Cardiac muscle cell (in vitro differentiated cells and primary cell): ENCODE measurements around the gene C2CD4A. TPM values are rescaled to one million over a fixed set of nuclear protein-coding genes. Genes with fewer than 3 reads are reported as not detected.

Experiments
- DNase-seq, 2 donors: peaks; one replicate each; pipeline versions ENCODE4 v3.0.0 to v3.0.0-alpha.2; 2010 to 2017; ENCODE audit warnings: low read depth in 1 of 2, low spot score in 1 of 2
- H3K27ac ChIP-seq: fragments of 200-600 bp; sonication (generic); 2 replicates; pipeline ENCODE4 v1.5.1; 2016
- H3K27me3 ChIP-seq: fragments of 200-600 bp; sonication (generic); 2 replicates; pipeline ENCODE4 v1.6.0; 2016; ENCODE audit warnings: control low read depth
- H3K36me3 ChIP-seq: fragments of 200-600 bp; sonication (generic); 2 replicates; pipeline ENCODE4 v1.5.1; 2016; ENCODE audit warnings: control low read depth
- H3K4me1 ChIP-seq: fragments of 200-600 bp; sonication (generic); 2 replicates; pipeline ENCODE4 v1.8.1; 2017; ENCODE audit warnings: low read depth, mild to moderate bottlenecking, mixed run types
- H3K4me3 ChIP-seq: fragments of 200-600 bp; sonication (generic); 2 replicates; pipeline ENCODE4 v1.5.1; 2016; ENCODE audit warnings: mild to moderate bottlenecking
- H3K9me3 ChIP-seq: fragments of 200-600 bp; sonication (generic); 2 replicates; pipeline ENCODE4 v1.5.1; 2017; ENCODE audit warnings: low read depth, mild to moderate bottlenecking, control low read depth
- polyA plus RNA-seq: library from polyadenylated mRNA; unstranded; fragments of >200 nt; fragmentation: Nextera tagmentation; extraction: Ambion mirVana; gene quantifications from 2 replicates; pipeline ENCODE4 v1.2.1, GENCODE V29; 2016
- total RNA-seq: library from RNA; depleted of rRNA; stranded (reverse); fragments of >200 nt; gene quantifications from 2 replicates; pipeline ENCODE4 v1.2.3, GENCODE V29; 2016
- TF ChIP-seq, protein P1 (sequence below): IDR thresholded peaks from 2 replicates; pipeline ENCODE4 v1.5.1; 2012; ENCODE audit warnings: low read depth, mild to moderate bottlenecking, low read length

The C2CD4A gene
- total and polyA plus RNA-seq, 2 experiments from 2014 or later: not detected

DNA sequence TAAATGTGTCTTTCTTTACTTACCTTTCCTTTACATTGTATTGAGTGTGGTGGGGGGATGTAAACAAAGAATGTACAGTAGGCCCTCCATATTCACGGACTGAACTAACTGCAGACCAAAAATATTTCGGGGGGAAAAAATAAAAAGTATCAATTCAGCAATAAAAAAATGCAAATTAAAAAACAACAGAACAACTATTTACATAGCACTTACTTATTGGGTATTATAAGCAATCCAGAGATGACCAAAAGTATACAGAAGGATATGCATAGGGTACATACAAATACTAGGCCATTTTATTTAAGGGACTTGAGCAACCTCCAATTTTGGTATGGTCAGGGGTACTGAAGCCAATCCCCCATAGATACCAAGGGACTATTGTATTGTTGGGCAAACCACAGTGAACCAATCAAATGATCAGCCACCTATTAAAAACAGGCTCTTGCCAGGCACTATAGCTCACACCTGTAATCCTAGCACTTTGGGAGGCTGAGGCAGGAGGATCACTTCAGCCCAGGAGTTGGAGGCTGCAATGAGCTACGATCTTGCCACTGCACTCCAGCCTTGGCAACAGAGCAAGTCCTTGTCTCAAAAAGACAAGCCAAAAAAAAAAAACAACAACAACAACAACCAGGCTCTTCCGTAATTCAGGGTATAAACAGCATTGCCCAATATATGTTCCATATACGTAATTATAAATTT lies 8.3 kb upstream of the C2CD4A start:
- Histone ChIP-seq H3K27ac (no peak overlapping the region), H3K4me1 (peaks cover 9% of the 10 kb centered on the region), H3K27me3 (peaks cover 27% of the 10 kb centered on the region), H3K4me3 (no peak overlapping the region), H3K36me3 (no peaks in the 10 kb centered on the region), H3K9me3 (no peaks in the 10 kb centered on the region)
- DNase-seq: no peak
- TF ChIP-seq, protein P1, sequence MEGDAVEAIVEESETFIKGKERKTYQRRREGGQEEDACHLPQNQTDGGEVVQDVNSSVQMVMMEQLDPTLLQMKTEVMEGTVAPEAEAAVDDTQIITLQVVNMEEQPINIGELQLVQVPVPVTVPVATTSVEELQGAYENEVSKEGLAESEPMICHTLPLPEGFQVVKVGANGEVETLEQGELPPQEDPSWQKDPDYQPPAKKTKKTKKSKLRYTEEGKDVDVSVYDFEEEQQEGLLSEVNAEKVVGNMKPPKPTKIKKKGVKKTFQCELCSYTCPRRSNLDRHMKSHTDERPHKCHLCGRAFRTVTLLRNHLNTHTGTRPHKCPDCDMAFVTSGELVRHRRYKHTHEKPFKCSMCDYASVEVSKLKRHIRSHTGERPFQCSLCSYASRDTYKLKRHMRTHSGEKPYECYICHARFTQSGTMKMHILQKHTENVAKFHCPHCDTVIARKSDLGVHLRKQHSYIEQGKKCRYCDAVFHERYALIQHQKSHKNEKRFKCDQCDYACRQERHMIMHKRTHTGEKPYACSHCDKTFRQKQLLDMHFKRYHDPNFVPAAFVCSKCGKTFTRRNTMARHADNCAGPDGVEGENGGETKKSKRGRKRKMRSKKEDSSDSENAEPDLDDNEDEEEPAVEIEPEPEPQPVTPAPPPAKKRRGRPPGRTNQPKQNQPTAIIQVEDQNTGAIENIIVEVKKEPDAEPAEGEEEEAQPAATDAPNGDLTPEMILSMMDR: no peak

GRCh38 chr15:62059108-62059815 lies 7.5 kb upstream of the C2CD4A start:
- Histone ChIP-seq H3K9me3 (no peaks in the 10 kb centered on the region), H3K4me1 (peaks cover 1% of the 10 kb centered on the region), H3K27me3 (peaks cover 35% of the 10 kb centered on the region), H3K4me3 (peak overlapping the region; percentile 57), H3K27ac (no peak overlapping the region), H3K36me3 (no peaks in the 10 kb centered on the region)
- peak in 1 of 2 donors; percentile 27 for DNase-seq
- TF ChIP-seq, protein P1: no peak

GRCh38 chr15:62059816-62060112 lies 7.0 kb upstream of the C2CD4A start:
- H3K9me3 ChIP-seq: no peaks in the 10 kb centered on the region
- H3K4me1 ChIP-seq: no peaks in the 10 kb centered on the region
- no peaks in the 10 kb centered on the region for H3K36me3 ChIP-seq
- TF ChIP-seq, protein P1: no peak
- peaks cover 40% of the 10 kb centered on the region for H3K27me3 ChIP-seq
- DNase-seq: peak; percentile 53 to 54
- peak overlapping the region; percentile 57 for H3K4me3 ChIP-seq
- H3K27ac ChIP-seq: peak overlapping the region; percentile 6

GRCh38 chr15:62060113-62060895 lies 6.5 kb upstream of the C2CD4A start, which contains the start of gene VPS13C:
TSS of gene VPS13C (minus strand) at chr15:62060447. CDS start at chr15:62060374, 73 bp downstream.
- H3K36me3 ChIP-seq: no peaks in the 10 kb centered on the region
- peak; percentile 95 to 96 for DNase-seq
- peak within 1 kb of the TSS; percentile 6 for H3K27ac ChIP-seq
- peaks cover 46% of the 10 kb centered on the region for H3K27me3 ChIP-seq
- no peaks in the 10 kb centered on the region for H3K9me3 ChIP-seq
- TF ChIP-seq, protein P1: peak; percentile 75
- H3K4me1 ChIP-seq: no peaks in the 10 kb centered on the region
- H3K4me3 ChIP-seq: peak within 1 kb of the TSS; percentile 57

GRCh38 chr15:62060896-62061280 lies 5.9 kb upstream of the C2CD4A start:
- TF ChIP-seq, protein P1: no peak
- Histone ChIP-seq H3K4me3 (peak overlapping the region; percentile 57), H3K27ac (no peak overlapping the region), H3K9me3 (no peaks in the 10 kb centered on the region), H3K27me3 (peaks cover 51% of the 10 kb centered on the region), H3K36me3 (no peaks in the 10 kb centered on the region), H3K4me1 (no peaks in the 10 kb centered on the region)
- no peak for DNase-seq
